ENCODE measurements around the gene PRXL2A.
"Not testable (repeated sequence)": the region's sequence is repeated elsewhere in the genome, so short reads cannot be mapped to it uniquely, and the experiment has no call there.

PRXL2A gene

GRCh38 chr10:80477813-80478212, 69.5 kb downstream of the PRXL2A start:
- peak; percentile 82 for DNase-seq

- DNase-seq: not testable (repeated sequence)
Measured at GRCh38 chr10:80480373-80480772, 72.0 kb downstream of the PRXL2A start.

GRCh38 chr10:80480852-80481251, 72.5 kb downstream of the PRXL2A start:
- DNase-seq: no peak

GRCh38 chr10:80484243-80484642, 75.9 kb downstream of the PRXL2A start:
- DNase-seq: peak; percentile 27

- no peak for DNase-seq
Measured at GRCh38 chr10:80484676-80485075, 76.3 kb downstream of the PRXL2A start.

GRCh38 chr10:80485076-80485945, 77.0 kb downstream of the PRXL2A start:
- no peak for DNase-seq

GRCh38 chr10:80485946-80486764, 77.8 kb downstream of the PRXL2A start:
- DNase-seq: peak; percentile 40
